GM19395 (cell line): ENCODE results near the gene ETFDH.
"Not testable (repeated sequence)": the region's sequence is repeated elsewhere in the genome, so short reads cannot be mapped to it uniquely, and the experiment has no call there.

Source experiments
- ATAC-seq: cut with Tn5 transposase; IDR thresholded peaks from one replicate; pipeline ENCODE4 v1.9.1; 2021; ENCODE audit warnings: mild to moderate bottlenecking, moderate library complexity; ENCODE audit not compliant: unreplicated experiment

Gene ETFDH

GRCh38 chr4:158676076-158676475 is 4.0 kb downstream of the ETFDH start:
- ATAC-seq, result no peak

DNA sequence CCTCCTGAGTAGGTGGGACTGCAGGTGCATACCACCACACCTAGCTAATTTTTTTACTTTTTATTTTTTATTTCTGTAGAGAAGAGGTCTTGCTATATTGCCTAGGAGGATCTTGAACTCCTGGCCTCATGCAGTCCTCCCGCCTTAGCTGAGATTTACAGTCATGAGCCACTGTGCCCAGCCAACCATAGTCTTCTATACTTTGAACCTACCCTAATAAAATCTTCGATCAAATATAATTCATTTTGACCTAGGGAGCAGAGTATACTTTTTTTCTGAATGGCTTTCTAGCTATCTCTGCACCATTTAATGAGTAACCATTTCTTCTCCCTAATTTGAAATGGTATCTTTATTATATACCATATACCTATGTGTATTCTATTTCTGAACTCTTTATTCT is 6.7 kb downstream of the ETFDH start:
- no peak for ATAC-seq

DNA sequence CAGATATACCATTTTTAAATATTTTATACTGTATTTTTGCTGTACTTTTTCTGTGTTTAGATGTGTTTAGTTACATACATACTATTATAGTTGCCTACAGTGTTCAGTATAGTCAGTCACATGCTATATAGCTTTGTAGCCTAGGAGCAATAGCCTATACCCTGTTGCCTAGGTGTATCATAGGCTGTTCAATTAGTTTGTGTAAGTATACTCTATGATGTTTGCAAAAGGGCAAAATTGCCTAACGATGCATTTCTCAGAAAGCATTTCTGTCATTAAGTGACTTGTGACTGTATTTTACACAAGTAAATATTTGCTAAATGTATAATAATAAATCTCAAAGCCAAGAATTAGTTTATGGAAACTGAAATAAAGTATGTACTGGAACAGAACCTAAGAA is 9.5 kb downstream of the ETFDH start:
- no peak for ATAC-seq

GRCh38 chr4:158682066-158682465 is 10.0 kb downstream of the ETFDH start:
- ATAC-seq, result no peak

- no peak for ATAC-seq
Observed at GRCh38 chr4:158688813-158689212, 16.7 kb downstream of the ETFDH start.

DNA sequence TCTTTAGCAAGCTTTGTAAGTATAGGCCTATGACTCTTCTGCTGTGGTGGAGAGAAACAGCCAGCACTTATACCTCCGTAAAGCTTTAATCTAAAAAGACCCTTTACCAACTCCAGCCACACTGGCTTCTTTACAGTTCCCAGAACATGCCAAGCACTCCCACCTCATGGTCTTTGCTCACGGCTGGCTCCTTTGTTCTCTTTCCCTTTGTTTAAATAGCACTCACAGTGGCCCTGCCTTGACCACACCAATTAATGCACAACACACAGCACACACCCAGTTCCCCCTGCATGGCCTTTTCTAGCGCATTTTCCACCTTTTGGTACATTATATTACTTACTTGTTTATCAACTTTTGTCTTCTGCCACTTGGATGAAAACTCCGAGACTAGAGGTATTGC is 32.2 kb downstream of the ETFDH start:
- ATAC-seq, result no peak

DNA sequence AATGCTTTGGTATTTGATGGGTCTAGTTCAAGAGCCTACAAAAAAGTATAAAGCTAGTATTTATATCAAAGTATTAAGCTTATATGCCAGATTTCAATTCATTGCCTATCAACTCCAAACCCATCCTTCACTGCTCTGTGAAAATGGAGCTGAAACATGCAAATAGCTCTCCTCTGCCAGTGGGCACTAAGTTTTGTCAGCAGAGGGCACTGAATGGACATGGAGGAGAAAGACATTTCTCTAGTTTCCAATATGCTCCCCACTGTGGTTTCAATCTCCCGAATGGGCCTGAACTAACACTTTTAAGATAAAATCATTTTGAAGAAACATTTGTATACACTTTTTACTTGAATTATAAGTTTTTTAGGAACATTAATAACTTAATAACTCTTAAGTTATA is 38.7 kb downstream of the ETFDH start:
- ATAC-seq, result no peak

DNA sequence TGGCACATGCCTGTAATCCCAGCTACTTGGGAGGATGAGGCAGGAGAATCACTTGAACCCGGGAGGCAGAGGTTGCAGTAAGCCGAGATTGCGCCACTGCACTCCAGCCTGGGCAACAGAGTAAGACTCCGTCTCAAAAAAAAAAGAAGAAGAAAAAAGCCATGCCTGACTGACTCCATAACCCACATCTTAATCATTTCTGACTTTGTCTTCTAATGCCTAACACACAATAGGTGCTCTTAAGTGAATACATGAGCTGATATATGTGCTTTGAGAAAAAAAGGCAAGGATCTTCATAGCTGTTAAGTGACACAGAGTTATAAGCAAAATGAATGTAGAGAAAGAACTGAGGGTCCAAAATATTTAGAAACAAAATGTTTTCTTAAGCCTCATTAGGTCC is 40.5 kb downstream of the ETFDH start:
- not testable (repeated sequence) for ATAC-seq

- no peak for ATAC-seq
Observed at GRCh38 chr4:158714937-158715336, 42.8 kb downstream of the ETFDH start.

GRCh38 chr4:158715802-158716201 is 43.7 kb downstream of the ETFDH start:
- no peak for ATAC-seq

DNA sequence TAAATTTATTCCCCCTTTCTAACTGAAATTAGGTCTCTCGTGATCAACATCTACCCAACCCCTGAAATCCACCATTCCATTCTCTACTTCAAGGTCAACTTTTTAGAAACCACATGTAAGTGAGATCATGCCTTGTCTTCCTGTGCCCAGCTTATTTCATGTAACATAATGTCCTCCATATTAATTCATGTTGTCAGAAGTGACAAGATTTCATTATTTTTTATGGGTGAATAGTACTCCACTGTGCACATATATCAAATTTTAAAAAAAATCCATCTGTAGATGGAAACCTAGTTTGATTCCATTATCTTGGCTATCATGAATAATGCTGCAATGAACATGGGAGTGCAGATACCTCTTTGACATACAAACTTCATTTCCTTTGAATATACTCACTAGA is 49.6 kb downstream of the ETFDH start:
- ATAC-seq, result no peak

- peak; percentile 15 for ATAC-seq
Observed at GRCh38 chr4:158722291-158722916, 50.3 kb downstream of the ETFDH start.

- ATAC-seq, result peak; percentile 97
Observed at GRCh38 chr4:158722917-158723793, 51.1 kb downstream of the ETFDH start, which contains the start of gene PPID. Gene PPID (minus strand): TSS chr4:158723396. CDS start chr4:158723288, 108 bp downstream.

GRCh38 chr4:158724637-158725036 is 52.5 kb downstream of the ETFDH start:
- no peak for ATAC-seq

DNA sequence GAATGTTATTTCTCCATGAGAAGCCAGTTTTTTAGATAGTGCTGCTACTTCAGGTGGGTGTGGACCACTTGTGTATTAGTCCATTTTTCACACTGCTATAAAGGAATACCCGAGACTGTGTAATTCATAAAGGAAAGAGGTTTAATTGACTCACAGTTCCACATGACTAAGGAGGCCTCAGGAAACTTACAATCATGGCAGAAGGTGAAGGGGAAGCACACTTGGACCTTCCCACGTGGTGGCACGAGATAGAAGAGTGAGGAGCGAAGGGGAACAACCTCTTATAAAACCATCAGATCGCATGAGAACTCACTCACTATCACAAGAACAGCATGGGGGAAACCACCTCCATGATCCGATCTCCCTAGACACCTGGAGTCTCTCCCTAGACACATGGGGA is 54.5 kb downstream of the ETFDH start:
- no peak for ATAC-seq

GRCh38 chr4:158728236-158728635 is 56.1 kb downstream of the ETFDH start:
- no peak for ATAC-seq

DNA sequence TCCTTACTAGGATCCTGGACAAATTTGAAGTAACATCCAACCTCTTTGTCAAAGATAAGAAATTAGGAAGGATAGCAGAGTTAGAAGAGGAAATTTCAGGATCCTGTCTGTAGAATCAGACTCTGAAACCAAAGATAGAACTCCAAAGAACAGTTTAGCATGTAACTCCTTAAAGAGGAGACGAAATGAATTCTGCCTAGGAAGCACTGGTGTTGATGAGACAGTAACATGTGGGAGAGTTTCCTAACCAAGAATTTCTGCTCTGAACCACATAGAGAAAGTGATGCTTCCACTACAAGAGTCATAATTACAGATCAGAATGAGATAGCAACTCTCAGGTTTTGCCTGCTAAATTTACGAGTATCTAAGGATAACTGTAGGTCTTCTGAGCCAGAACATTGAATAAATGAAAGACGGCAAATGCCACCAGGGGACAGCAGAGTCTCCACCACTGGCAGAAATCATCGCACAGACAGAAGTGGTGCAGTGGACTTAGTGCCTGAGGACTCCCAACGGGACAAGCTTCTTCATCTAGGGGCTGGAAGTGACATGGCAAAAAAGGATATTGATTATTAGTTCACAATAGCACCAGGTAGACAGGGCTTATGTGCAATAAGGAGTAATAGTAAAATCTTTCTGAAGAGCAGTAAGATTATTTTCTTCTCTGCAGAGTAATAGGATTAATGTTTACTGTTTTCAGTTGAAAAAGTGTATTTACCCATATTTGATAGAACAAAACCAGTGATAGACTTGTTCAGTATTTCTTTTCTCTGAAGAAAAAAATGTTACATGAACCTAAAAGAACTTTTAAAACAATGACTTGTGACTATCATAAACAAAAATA is 57.8 kb downstream of the ETFDH start:
- peak; percentile 85 for ATAC-seq

DNA sequence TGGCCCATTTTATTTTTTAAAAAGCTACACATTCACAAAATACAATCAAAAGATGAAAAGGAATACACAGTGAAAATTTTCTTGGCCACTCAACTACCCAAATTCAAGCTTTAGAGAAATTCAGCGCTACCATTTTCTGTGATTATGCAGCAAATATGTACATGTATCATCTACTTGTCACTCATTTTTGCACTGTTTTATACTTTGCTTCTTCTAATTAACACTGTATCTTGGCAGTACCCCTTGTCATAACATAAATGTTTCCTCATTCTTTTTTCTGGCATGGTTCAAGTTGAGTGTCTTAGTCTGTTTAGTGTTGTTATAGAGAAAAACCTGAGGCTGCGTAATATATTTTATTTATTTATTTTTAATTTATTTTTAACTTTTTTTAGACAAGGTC is 66.8 kb downstream of the ETFDH start:
- ATAC-seq, result no peak

DNA sequence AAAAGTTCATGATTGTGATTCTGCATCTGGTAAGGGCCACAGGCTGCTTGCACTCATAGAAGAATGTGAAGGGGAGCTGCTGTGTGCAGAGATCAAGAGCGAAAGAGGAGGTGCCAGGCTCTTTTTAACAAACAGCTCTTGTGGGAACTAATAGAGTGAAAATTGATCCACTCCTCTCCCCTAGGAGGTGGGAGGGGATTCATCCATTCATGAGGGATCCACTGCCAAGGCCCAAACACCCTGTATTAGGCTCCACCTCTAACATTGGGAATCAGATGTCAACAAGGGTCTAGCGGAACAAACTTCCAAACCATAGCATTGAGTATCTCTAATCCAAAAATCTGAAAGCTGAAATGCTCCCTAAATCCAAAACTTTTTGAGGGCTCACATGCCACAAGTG is 67.5 kb downstream of the ETFDH start:
- no peak for ATAC-seq

DNA sequence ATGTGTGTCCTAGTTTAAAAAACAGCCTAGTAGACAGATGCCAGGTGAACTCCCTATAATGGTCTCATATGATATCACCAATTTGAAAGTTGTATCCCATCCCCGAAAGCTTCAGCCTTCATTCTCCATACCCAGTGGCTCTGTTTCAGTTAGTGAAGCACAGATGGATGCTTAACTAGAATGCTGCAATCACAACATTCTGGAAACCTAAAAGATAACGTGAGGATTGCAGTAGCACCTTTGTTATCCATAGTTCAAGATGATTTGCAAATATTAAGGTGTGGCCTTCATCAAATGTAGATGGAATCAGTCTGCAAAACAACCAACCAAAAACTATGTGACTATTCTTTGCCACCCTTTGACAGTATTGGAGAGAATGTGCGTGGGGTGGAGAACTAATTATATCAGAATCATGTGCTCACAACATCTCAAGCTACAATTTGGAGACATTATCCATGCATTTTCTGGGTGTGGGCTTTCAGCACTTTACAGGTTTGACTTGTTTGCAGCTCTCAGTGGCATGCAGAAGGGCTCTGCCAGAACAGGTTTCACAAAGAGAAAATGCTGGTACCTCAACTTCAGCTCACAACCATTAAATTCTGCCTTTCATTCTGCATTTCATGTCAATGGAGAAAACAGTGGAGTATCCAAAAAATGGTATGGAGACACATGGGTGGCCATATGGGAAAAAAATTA is 69.4 kb downstream of the ETFDH start:
- no peak for ATAC-seq

DNA sequence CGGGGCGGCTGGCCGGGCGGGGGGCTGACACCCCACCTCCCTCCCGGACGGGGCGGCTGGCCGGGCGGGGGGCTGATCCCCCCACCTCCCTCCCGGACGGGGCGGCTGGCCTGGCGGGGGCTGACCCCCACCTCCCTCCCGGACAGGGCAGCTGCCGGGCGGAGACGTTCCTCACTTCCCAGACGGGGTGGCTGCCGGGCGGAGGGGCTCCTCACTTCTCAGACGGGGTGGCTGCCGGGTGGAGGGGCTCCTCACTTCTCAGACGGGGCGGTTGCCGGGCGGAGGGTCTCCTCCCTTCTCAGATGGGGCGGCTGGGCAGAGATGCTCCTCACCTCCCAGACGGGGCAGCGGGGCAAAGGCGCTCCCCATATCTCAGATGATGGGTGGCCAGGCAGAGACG is 74.4 kb downstream of the ETFDH start:
- not testable (repeated sequence) for ATAC-seq
